Measurements from ENCODE around the gene ATL3. TPM values are rescaled to one million over a fixed set of nuclear protein-coding genes. Genes with fewer than 3 reads are reported as not detected.

ATL3 gene
- total RNA-seq, 1 donor from 2014 or later, result 13.4 TPM

DNA sequence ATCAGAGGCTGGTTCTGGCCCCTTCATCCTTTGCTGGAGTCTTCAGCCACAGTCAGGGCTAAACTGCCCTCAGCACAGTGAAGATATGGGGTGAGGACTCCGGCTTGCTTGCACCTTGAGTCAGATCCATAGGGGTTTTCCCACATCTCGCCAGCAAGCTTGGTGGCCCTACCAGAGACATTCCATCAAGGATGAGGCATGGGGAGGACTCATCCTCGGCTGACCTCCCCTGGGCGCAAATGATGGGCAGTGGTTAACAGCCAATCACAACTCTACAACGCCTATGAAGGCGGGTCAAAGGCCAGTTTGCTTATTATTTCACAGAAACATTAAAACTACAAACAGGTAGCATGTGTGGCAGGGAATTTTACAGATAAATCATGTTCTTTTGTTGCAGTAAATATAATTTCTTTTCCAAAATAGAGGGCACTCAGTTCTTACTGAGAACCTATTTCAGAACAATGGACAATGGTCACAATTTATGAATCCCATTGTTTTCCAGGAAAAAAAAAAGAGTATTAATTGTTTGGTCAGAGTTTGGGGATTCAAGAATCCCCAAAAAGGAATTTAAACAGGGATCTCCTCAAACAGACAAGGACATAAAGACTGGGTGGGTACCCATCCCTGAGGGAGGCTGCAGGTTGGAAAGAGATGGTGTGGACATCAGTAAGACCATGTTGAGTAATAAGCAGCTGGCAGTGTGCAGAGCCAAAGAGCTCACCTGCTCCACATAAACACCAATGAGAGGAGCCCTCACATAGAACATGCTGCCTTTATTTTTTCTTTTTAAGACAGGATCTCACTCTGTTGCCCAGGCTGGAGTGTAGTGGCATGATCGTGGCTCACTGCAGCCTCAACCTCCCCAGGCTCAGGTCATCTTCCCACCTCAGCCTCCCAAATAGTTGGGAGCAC, 71.7 kb downstream of the ATL3 start:
- peaks cover 25% of the 10 kb centered on the region for H3K4me1 ChIP-seq
- H3K27ac ChIP-seq (replicated peaks), result no peak overlapping the region
- H3K36me3 ChIP-seq, result peaks cover 30% of the 10 kb centered on the region
- H3K27me3 ChIP-seq (ENCODE audit: low read depth), result no peaks in the 10 kb centered on the region
- intact Hi-C loops (cut with micrococcal nuclease), result no loop called here
- DNase-seq, result no peak
- TF ChIP-seq, protein P1, sequence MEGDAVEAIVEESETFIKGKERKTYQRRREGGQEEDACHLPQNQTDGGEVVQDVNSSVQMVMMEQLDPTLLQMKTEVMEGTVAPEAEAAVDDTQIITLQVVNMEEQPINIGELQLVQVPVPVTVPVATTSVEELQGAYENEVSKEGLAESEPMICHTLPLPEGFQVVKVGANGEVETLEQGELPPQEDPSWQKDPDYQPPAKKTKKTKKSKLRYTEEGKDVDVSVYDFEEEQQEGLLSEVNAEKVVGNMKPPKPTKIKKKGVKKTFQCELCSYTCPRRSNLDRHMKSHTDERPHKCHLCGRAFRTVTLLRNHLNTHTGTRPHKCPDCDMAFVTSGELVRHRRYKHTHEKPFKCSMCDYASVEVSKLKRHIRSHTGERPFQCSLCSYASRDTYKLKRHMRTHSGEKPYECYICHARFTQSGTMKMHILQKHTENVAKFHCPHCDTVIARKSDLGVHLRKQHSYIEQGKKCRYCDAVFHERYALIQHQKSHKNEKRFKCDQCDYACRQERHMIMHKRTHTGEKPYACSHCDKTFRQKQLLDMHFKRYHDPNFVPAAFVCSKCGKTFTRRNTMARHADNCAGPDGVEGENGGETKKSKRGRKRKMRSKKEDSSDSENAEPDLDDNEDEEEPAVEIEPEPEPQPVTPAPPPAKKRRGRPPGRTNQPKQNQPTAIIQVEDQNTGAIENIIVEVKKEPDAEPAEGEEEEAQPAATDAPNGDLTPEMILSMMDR (IDR thresholded peaks at IDR 0.05; ENCODE audit: borderline replicate concordance), result no peak
- no peak overlapping the region for H3K4me3 ChIP-seq
- H3K9me3 ChIP-seq (replicated peaks), result no peaks in the 10 kb centered on the region

DNA sequence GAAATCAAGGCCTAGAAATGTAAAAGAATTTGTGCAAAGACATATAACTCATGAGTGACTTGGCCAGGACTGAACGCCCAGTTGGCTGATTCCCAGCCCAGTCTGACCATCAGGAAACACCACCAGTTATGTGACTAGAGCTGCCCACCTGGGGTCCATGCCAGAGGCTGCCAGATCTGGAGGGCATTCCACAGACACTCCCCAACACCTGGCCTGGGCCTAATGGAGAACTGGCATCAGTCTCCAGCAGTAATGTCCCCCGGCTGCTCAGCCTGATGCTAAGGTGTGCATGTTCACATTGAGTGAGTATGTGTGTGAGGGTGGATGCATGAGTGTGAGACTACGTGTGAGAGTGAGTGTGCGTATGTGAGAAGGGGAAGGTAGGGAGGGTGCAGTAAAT, 72.6 kb downstream of the ATL3 start:
- Histone ChIP-seq H3K27ac (replicated peaks) (no peak overlapping the region), H3K4me1 (peaks cover 20% of the 10 kb centered on the region), H3K36me3 (peaks cover 30% of the 10 kb centered on the region), H3K9me3 (replicated peaks) (no peaks in the 10 kb centered on the region), H3K4me3 (no peak overlapping the region), H3K27me3 (ENCODE audit: low read depth) (no peaks in the 10 kb centered on the region)
- TF ChIP-seq, protein P1 (IDR thresholded peaks at IDR 0.05; ENCODE audit: borderline replicate concordance), result no peak
- intact Hi-C loops (cut with micrococcal nuclease), result no loop called here
- DNase-seq, result no peak

DNA sequence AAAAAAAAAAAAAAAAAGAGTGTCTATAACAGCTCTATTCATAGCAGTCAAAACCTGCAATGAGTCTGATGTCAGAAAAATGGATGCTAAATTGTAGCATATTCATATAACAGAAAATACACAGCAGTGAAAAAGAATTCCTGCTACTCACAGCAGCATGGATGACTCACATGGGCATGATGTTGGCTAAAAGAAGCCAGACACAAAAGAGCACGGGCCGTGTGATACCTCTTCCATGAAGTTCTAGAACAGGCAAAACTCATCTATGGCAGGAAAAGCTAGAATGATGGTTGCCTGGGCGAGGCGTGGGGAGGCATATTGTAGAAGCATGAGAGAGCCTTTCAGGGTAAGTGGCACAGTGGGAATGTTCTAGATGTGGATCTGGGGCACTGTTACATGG, 75.9 kb downstream of the ATL3 start:
- TF ChIP-seq, protein P1 (IDR thresholded peaks at IDR 0.05; ENCODE audit: borderline replicate concordance), result no peak
- Histone ChIP-seq H3K36me3 (peaks cover 60% of the 10 kb centered on the region), H3K9me3 (replicated peaks) (no peaks in the 10 kb centered on the region), H3K4me1 (no peaks in the 10 kb centered on the region), H3K27ac (replicated peaks) (no peak overlapping the region), H3K27me3 (ENCODE audit: low read depth) (no peaks in the 10 kb centered on the region), H3K4me3 (no peak overlapping the region)
- no peak for DNase-seq
- intact Hi-C loops (cut with micrococcal nuclease), result no loop called here

DNA sequence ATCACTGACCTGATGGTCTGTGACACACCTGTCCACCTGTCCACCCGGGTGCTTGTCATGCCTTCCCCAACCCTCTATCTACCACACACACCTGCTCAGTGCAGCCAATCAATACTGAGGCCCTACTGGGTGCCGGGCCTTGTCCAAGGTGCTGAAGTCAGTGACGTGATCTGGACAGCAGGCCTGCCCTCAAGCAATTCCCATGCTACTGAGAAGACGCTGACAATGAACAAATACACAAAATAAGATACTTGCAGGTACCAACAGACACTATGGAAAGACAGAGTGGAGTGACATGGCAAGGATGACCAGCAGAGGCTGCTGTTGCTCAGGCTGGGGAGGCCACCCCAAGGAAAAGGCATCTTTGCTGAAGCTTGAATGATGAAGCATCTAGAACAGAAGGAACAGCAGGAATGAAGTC, 78.2 kb downstream of the ATL3 start:
- H3K27me3 ChIP-seq (ENCODE audit: low read depth), result no peaks in the 10 kb centered on the region
- no peaks in the 10 kb centered on the region for H3K9me3 ChIP-seq (replicated peaks)
- H3K36me3 ChIP-seq, result peaks cover 83% of the 10 kb centered on the region
- no peak for DNase-seq
- no peak overlapping the region for H3K27ac ChIP-seq (replicated peaks)
- TF ChIP-seq, protein P1 (IDR thresholded peaks at IDR 0.05; ENCODE audit: borderline replicate concordance), result peak; percentile 49
- H3K4me3 ChIP-seq, result no peak overlapping the region
- H3K4me1 ChIP-seq, result peaks cover 10% of the 10 kb centered on the region
- intact Hi-C loops (cut with micrococcal nuclease), result no loop called here

DNA sequence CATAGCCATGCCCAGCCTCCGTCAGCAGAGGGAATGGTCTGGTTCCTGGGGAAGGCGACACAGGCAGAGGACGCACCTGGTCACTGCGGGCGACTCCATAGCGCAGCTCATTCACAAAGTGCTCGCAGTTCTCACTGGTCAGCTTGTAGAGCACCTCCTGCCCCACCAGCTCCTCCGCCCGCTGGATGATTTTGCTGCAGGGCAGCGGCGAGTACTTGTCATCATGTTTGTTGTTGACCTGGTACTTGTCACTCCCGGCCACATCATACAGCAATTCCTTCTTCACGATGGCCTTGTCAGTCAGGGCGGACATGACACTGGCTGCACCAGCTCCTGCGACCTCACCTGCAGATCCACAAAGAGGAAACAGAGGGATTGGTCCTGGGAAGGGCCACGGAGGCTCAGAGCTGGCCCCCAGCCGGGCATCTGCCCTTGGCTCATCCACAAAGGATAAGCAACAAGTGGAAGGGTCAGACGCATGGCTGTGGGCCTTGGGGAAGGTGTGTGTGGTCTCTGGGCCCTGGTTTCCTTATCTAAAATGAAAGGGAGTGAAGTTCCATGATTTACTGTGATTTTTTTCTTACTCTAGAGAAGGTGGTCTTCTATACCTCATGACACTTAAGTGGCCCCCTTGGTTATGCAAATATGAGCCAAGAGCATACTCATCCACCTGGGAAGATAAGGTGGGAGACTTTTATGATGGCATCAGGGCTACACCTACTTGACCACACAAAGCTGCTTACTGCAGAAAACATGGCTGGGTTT, 81.0 kb downstream of the ATL3 start:
- no peaks in the 10 kb centered on the region for H3K27me3 ChIP-seq (ENCODE audit: low read depth)
- H3K4me1 ChIP-seq, result peaks cover 22% of the 10 kb centered on the region
- no peak overlapping the region for H3K4me3 ChIP-seq
- no peak for DNase-seq
- peaks cover 86% of the 10 kb centered on the region for H3K36me3 ChIP-seq
- intact Hi-C loops (cut with micrococcal nuclease), result no loop called here
- TF ChIP-seq, protein P1 (IDR thresholded peaks at IDR 0.05; ENCODE audit: borderline replicate concordance), result no peak
- no peak overlapping the region for H3K27ac ChIP-seq (replicated peaks)
- H3K9me3 ChIP-seq (replicated peaks), result no peaks in the 10 kb centered on the region
